ENCODE measurements around the gene SBF1.

The SBF1 gene

DNA sequence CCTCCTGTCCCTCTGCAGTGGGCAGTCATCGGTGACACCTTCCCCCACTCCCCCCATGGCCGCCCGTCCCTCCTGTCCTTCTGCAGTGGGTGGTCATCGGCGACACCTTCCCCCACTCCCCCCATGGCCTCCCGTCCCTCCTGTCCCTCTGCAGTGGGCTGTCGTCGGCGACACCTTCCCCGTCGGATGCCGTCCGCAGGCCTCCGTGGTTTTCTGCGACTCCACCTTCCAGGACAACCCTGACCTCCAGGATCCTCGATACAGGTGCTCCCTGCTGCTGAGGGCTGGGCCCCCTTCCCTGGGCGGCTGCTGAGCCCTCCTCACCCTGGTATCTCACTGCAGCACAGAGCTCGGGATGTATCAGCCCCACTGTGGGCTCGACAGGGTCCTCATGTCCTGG is 14.1 kb upstream of the SBF1 start:
- in situ Hi-C loops (cut with MboI; ENCODE audit: low sequenced_read_pairs, unreplicated experiment), result no loop called here
- TF ChIP-seq, protein P1, sequence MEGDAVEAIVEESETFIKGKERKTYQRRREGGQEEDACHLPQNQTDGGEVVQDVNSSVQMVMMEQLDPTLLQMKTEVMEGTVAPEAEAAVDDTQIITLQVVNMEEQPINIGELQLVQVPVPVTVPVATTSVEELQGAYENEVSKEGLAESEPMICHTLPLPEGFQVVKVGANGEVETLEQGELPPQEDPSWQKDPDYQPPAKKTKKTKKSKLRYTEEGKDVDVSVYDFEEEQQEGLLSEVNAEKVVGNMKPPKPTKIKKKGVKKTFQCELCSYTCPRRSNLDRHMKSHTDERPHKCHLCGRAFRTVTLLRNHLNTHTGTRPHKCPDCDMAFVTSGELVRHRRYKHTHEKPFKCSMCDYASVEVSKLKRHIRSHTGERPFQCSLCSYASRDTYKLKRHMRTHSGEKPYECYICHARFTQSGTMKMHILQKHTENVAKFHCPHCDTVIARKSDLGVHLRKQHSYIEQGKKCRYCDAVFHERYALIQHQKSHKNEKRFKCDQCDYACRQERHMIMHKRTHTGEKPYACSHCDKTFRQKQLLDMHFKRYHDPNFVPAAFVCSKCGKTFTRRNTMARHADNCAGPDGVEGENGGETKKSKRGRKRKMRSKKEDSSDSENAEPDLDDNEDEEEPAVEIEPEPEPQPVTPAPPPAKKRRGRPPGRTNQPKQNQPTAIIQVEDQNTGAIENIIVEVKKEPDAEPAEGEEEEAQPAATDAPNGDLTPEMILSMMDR (IDR thresholded peaks at IDR 0.05; ENCODE audit: borderline replicate concordance, control extremely low read depth, extremely low read depth, insufficient read depth, missing control alignments), result no peak
- DNase-seq (ENCODE audit: low spot score), result no peak

DNA sequence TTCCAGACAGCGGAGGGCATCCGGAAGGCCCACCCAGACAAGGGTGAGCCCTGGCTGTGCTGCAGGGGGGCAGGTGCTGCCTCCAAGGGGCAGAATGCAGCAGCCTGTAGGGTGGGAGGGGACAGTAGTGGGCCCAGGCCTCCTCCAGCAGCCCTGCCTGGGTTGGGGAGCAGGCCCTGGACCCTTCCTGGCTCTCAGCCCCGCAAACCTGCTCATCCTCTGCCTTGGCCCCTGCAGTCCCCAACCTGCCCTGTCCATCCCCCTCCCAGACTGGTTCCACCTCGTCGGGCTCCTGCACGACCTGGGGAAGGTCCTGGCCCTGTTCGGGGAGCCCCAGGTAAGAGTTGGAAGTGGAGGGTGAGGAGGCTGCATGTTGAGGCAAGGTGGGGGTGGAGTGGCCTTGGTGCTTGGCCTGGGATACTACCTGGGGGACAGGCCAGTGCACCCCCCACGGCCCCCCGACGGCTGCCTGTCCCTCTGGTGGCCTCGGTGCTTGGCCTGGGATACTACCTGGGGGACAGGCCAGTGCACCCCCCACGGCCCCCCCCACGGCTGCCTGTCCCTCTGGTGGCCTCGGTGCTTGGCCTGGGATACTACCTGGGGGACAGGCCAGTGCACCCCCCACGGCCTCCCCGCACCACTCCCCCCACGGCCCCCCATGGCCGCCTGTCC is 13.3 kb upstream of the SBF1 start:
- TF ChIP-seq, protein P1 (IDR thresholded peaks at IDR 0.05; ENCODE audit: borderline replicate concordance, control extremely low read depth, extremely low read depth, insufficient read depth, missing control alignments), result no peak
- in situ Hi-C loops (cut with MboI; ENCODE audit: low sequenced_read_pairs, unreplicated experiment), result no loop called here
- no peak for DNase-seq (ENCODE audit: low spot score)

DNA sequence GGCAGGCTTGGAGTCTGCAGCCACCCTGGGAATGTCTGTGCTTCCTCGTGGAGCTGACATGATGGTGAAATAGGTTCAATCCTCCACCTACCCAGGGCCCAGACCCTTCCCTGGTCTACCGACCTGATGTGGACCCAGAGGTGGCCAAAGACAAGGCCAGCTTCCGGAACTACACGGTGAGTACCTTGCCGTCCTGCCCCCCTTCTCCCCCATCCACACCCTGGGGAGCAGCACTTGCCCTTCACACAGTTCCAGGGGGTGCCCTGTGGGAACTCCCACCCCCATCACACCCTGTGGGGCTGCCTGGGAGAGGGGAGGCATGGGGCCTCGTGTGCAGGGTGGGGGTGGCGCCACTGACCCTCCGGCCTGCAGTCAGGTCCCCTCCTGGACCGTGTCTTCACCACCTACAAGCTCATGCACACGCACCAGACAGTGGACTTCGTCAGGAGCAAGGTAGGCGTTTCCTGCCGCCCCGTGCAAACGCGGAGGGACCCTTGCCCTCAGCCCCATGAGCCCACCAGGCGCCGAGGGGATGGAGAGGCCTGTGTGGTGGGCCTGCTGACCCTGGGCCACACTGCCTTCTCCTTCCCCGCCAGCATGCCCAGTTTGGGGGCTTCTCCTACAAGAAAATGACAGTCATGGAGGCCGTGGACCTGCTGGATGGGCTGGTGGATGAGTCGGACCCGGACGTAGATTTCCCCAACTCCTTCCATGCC is 12.6 kb upstream of the SBF1 start:
- no peak for DNase-seq (ENCODE audit: low spot score)
- TF ChIP-seq, protein P1 (IDR thresholded peaks at IDR 0.05; ENCODE audit: borderline replicate concordance, control extremely low read depth, extremely low read depth, insufficient read depth, missing control alignments), result no peak
- in situ Hi-C loops (cut with MboI; ENCODE audit: low sequenced_read_pairs, unreplicated experiment), result no loop called here

DNA sequence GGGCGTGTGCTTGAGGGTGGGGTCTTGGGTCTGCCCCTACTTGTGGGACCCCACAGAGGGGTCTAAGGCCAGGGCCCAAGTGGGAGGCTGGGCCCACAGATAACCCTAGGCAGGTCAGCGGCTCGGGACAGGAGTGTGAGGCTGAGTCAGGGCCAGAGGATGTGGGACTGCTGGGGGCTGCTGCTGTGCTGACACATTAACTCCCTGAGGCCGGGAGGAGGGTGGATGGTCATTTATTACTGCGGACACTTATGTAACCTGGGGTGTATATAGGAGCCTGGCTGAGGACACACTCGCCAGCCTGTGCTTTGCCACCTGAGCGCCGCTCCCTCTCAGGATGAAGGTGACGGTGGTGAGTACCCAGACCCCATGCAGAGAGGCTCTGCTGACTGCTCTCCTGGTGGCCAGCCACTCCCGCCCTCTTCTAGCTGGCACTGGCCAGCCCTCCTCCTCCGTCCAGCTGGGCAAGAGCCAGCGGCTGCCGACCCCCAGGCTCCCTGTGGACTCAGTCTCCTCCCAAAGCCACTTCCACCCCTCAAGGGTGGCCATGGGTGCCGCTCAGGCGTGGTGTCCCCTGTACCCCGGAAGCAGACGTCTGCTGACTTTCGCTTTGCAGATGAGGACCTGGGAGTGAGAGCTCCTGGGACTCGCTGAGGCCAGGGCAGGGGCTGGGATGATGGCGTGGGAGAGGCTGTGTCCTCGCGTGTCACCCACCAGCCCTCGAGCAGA is 11.9 kb upstream of the SBF1 start, which contains the start of gene MIOX:
Gene MIOX (plus strand): TSS at position 299 of the 729 bp plus-strand sequence. CDS start 39 bp downstream, at position 338.
- in situ Hi-C loops (cut with MboI; ENCODE audit: low sequenced_read_pairs, unreplicated experiment), result no loop called here
- TF ChIP-seq, protein P1 (IDR thresholded peaks at IDR 0.05; ENCODE audit: borderline replicate concordance, control extremely low read depth, extremely low read depth, insufficient read depth, missing control alignments), result no peak
- DNase-seq (ENCODE audit: low spot score), result peak; percentile 63

DNA sequence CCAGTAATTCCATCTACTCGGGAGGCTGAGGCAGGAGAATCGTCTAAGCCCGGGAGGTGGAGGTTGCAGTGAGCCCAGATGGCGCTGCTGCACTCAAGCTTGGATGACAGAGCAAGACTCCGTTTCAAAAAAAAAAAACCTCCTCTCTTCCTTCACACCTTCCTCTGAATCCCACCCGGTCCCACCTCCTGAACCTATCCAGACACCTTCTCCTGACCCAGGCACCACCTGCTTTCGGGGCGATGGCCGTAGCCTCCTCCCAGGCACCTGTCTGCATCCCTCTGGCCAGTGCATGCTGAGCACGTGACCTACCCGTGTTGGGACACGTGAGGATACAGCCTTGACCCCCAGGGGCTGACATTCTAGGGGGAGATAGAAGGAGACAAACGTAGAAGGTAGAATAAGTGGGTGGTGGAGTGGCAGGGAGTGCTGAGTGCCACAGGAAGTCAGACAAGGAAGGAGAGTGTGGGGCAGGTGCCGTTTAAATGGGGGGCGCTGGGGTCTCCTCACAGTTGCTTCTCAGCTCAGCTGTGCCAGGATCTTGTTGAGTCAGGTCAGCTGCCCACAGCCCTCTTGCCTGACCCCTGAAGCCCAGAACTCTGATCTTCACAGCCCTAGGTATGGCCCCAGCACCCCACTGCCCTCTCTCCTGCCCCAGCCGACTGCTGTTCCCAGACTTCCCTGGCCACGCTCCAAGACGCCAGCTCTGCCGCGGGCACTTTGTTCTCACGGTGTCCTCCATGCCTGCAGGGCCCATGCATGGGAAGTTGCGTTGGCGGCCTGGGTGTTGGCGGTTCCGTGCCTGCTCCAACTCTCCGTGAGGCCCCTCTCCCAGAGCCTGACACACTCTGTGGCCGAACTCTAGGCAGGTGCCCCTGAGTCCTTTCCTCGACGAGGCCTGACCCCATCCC is 10.6 kb upstream of the SBF1 start:
- TF ChIP-seq, protein P1 (IDR thresholded peaks at IDR 0.05; ENCODE audit: borderline replicate concordance, control extremely low read depth, extremely low read depth, insufficient read depth, missing control alignments), result no peak
- in situ Hi-C loops (cut with MboI; ENCODE audit: low sequenced_read_pairs, unreplicated experiment), result no loop called here
- DNase-seq (ENCODE audit: low spot score), result no peak

Data from GM13976 (cell line).